Stomach (tissue), 4 donors: ENCODE measurements around the gene MTA3.

Experiments
- CTCF ChIP-seq, 7 experiments: fragments of 450-650 bp in 4 of 7; fragments of 200-600 bp in 3 of 7; sonication (generic) in 3 of 7; IDR thresholded peaks; one replicate each; pipeline ENCODE4 v1.5.1; 2016 to 2019; ENCODE audit warnings: antibody characterized with exemption in 7 of 7, control low read depth in 2 of 7, mild to moderate bottlenecking in 1 of 7
- POLR2A ChIP-seq, 4 donors: fragments of 450-650 bp; IDR thresholded peaks; one replicate each; pipeline ENCODE4 v1.6.1; 2016; ENCODE audit warnings: antibody characterized with exemption in 4 of 4, control low read depth in 2 of 4, mild to moderate bottlenecking in 1 of 4, moderate library complexity in 1 of 4
- POLR2AphosphoS5 ChIP-seq, 3 donors: sonication (generic); formaldehyde crosslinking; IDR thresholded peaks; one replicate each; pipeline ENCODE4 v1.6.1; 2016; ENCODE audit warnings: antibody characterized with exemption in 3 of 3

- TF ChIP-seq CTCF (IDR thresholded peaks at IDR 0.05) (no peak), POLR2A (IDR thresholded peaks at IDR 0.05) (peak in 1 of 4 donors; percentile 24), POLR2AphosphoS5 (IDR thresholded peaks at IDR 0.05) (peak in 2 of 3 donors; percentile 65 to 79)
These were observed 5.8 kb upstream of the MTA3 start for GRCh38 chr2:42562474-42563144.
